Measurements from ENCODE around the gene STAT5B. TPM values are rescaled to one million over a fixed set of nuclear protein-coding genes. Genes with fewer than 3 reads are reported as not detected.
A peak's percentile ranks its signal among the peaks of the same experiment; 100 is the strongest.

STAT5B gene
- total and polyA plus RNA-seq, 2 of the 13 experiments (the other 11 are each of a cell fraction or from before 2014, with no cell fraction given) = 21.0 to 42.8 TPM

GRCh38 chr17:42179911-42180410 is 96.2 kb downstream of the STAT5B start (continued):
- TF ChIP-seq ZBTB26 (CRISPR knock-in tag; IDR thresholded peaks at IDR 0.05; ENCODE audit: borderline replicate concordance) (peak; percentile 95), ZFP36L1 (CRISPR knock-in tag; IDR thresholded peaks at IDR 0.05) (no peak), PPARG (CRISPR knock-in tag; conservative IDR thresholded peaks at IDR 0.05) (peak; percentile 73; the same call in 1 of the 2 replicates), ZNF850 (CRISPR knock-in tag; conservative IDR thresholded peaks at IDR 0.05) (no peak), SUZ12 (IDR thresholded peaks at IDR 0.05; ENCODE audit: low read depth, low read length) (no peak), MTF1 (CRISPR knock-in tag; IDR thresholded peaks at IDR 0.05) (peak; percentile 82; the same call in 1 of the 2 replicates), SNAPC4 (CRISPR knock-in tag; IDR thresholded peaks at IDR 0.05) (no peak), GABPB1 (CRISPR knock-in tag; IDR thresholded peaks at IDR 0.05) (peak; percentile 56), CBX2 (IDR thresholded peaks at IDR 0.05; ENCODE audit: low read depth, low read length) (no peak), CBX2 (CRISPR knock-in tag; IDR thresholded peaks at IDR 0.05; ENCODE audit: low read depth) (no peak), GFI1 (CRISPR knock-in tag; IDR thresholded peaks at IDR 0.05; ENCODE audit: borderline replicate concordance) (peak; percentile 48; the same call in 1 of the 2 replicates), MBD4 (IDR thresholded peaks at IDR 0.05; ENCODE audit: borderline replicate concordance, low read length) (no peak), ZNF7 (CRISPR knock-in tag; IDR thresholded peaks at IDR 0.05) (no peak; the same call in 1 of the 2 replicates), ZBTB44 (CRISPR knock-in tag; IDR thresholded peaks at IDR 0.05) (peak; percentile 97), SOX6 (IDR thresholded peaks at IDR 0.05) (no peak), SOX6 (CRISPR knock-in tag; IDR thresholded peaks at IDR 0.05) (no peak), ZBTB34 (CRISPR knock-in tag; IDR thresholded peaks at IDR 0.05) (no peak), CBFB (CRISPR knock-in tag; IDR thresholded peaks at IDR 0.05) (no peak), ZNF282 (IDR thresholded peaks at IDR 0.05; ENCODE audit: partially characterized antibody) (no peak), HNRNPH1 (optimal IDR thresholded peaks at IDR 0.05; ENCODE audit: low read depth, low read length) (no peak), ZNF563 (CRISPR knock-in tag; IDR thresholded peaks at IDR 0.05) (peak; percentile 92), SPEN (CRISPR knock-in tag; IDR thresholded peaks at IDR 0.05; ENCODE audit: low read depth) (peak; percentile 72; the same call in 1 of the 2 replicates), ELF3 (CRISPR knock-in tag; IDR thresholded peaks at IDR 0.05) (peak; percentile 84)
